IMR-90 (cell line): ENCODE measurements around the gene PRDX5.

Experiments
- CEBPB ChIP-seq: IDR thresholded peaks from 2 replicates; pipeline ENCODE4 v1.6.1; 2012; ENCODE audit warnings: low read depth, low read length, improper control_type of control experiment
- CHD1 ChIP-seq: IDR thresholded peaks from 2 replicates; pipeline ENCODE4 v1.6.1; 2012; ENCODE audit warnings: low read depth, low read length, improper control_type of control experiment
- CTCF ChIP-seq: conservative IDR thresholded peaks from 2 replicates; pipeline ENCODE4 v1.5.1; 2012; ENCODE audit warnings: mild to moderate bottlenecking, low read depth, low read length, improper control_type of control experiment
- ELK1 ChIP-seq: fragments of 150-350 bp; IDR thresholded peaks from 2 replicates; pipeline ENCODE4 v1.6.1; 2016; ENCODE audit warnings: low read depth, mild to moderate bottlenecking, low read length, moderate library complexity, borderline replicate concordance
- FOS ChIP-seq: fragments of 150-350 bp; IDR thresholded peaks from 2 replicates; pipeline ENCODE4 v1.6.1; 2016; ENCODE audit warnings: low read depth, low read length
- MAFK ChIP-seq: IDR thresholded peaks from 2 replicates; pipeline ENCODE4 v1.6.1; 2012; ENCODE audit warnings: low read depth, low read length, improper control_type of control experiment
- MAZ ChIP-seq: IDR thresholded peaks from 2 replicates; pipeline ENCODE4 v1.6.1; 2012; ENCODE audit warnings: low read depth, mild to moderate bottlenecking, low read length, improper control_type of control experiment, moderate library complexity, borderline replicate concordance
- POLR2A ChIP-seq: IDR thresholded peaks from 2 replicates; pipeline ENCODE4 v1.6.1; 2012; ENCODE audit warnings: mild to moderate bottlenecking, low read depth, low read length
- RAD21 ChIP-seq: IDR thresholded peaks from 2 replicates; pipeline ENCODE4 v1.6.1; 2012; ENCODE audit warnings: low read length, improper control_type of control experiment
- RCOR1 ChIP-seq: IDR thresholded peaks from 2 replicates; pipeline ENCODE4 v1.6.1; 2012; ENCODE audit warnings: mild to moderate bottlenecking, low read length, improper control_type of control experiment; ENCODE audit not compliant: insufficient replicate concordance
- SMC3 ChIP-seq: fragments of 150-350 bp; IDR thresholded peaks from 2 replicates; pipeline ENCODE4 v1.6.1; 2016; ENCODE audit warnings: low read depth, mild to moderate bottlenecking, antibody characterized with exemption, low read length, moderate library complexity

GRCh38 chr11:64358907-64359711 lies 41.2 kb downstream of the PRDX5 start, which contains the start of gene RPS6KA4:
- TF ChIP-seq POLR2A (peak; percentile 47; the same call in 1 of the 2 replicates), CTCF (no peak), FOS (peak; percentile 35; the same call in 1 of the 2 replicates), MAFK (no peak), RAD21 (no peak), CEBPB (no peak), SMC3 (no peak), ELK1 (no peak), RCOR1 (no peak), MAZ (peak; percentile 65; the same call in 1 of the 2 replicates), CHD1 (no peak)
